Effector memory CD8-positive, alpha-beta T cell (primary cell): ENCODE measurements around the gene SLC35G6.
A peak's percentile ranks its signal among the peaks of the same experiment; 100 is the strongest.

Experiments
- ATAC-seq: fragments of 150-1000 bp; cut with Tn5 transposase; replicated peaks from 2 replicates; pipeline ENCODE4 v1.10.0; 2021; ENCODE audit warnings: mild to moderate bottlenecking, moderate library complexity
- DNase-seq, 3 experiments: peaks; one replicate each; pipeline ENCODE4 v3.0.0; 2021
- H3K27ac Mint-ChIP-seq, 2 donors: one replicate each; pipeline ENCODE4 v1.8.0; 2022; ENCODE audit warnings: mild to moderate bottlenecking in 2 of 2, mixed read lengths in 2 of 2, moderate library complexity in 2 of 2
- H3K27me3 Mint-ChIP-seq, 2 donors: one replicate each; pipeline ENCODE4 v1.8.0; 2022; ENCODE audit warnings: mixed read lengths in 2 of 2
- H3K36me3 Mint-ChIP-seq: one replicate; pipeline ENCODE4 v1.8.0; 2022; ENCODE audit warnings: mild to moderate bottlenecking, moderate library complexity, mixed read lengths; ENCODE audit not compliant: insufficient read depth
- H3K4me1 Mint-ChIP-seq, 2 donors: one replicate each; pipeline ENCODE4 v1.8.0; 2022; ENCODE audit warnings: low read depth in 2 of 2, mixed read lengths in 2 of 2
- H3K4me3 Mint-ChIP-seq, 2 donors: one replicate each; pipeline ENCODE4 v1.8.0; 2022; ENCODE audit warnings: mild to moderate bottlenecking in 2 of 2, mixed read lengths in 2 of 2, moderate library complexity in 2 of 2
- H3K9me3 Mint-ChIP-seq, 2 donors: one replicate each; pipeline ENCODE4 v1.8.0; 2022; ENCODE audit warnings: mixed read lengths in 2 of 2

Gene SLC35G6

DNA sequence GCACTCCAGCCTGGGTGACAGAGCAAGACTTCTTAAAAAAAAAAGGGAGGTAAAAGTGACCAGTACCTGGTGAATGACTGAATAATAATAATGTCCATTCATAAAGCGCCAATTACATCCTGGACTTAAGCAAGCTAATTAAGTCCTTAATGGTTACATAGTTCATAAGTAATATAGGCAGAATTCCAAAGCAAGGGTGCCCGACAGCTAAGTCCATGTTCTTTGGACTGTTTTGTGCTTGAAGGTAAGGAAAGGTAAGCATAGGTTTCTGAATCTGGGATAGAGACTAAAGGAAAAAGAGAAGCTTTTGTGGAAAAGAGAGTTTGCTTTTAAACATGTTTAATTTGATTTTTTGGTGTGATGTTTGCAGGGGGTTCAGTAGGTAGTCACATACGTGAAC is 12.7 kb downstream of the SLC35G6 start:
- H3K36me3 Mint-ChIP-seq: peaks cover 84% of the 10 kb centered on the region
- H3K4me1 Mint-ChIP-seq: peaks cover 36 to 56% of the 10 kb centered on the region in 2 donors
- no peak for DNase-seq
- H3K27ac Mint-ChIP-seq: peak overlapping the region in 1 of 2 donors; percentile 95
- no peaks in the 10 kb centered on the region for H3K27me3 Mint-ChIP-seq
- ATAC-seq: no peak
- no peaks in the 10 kb centered on the region for H3K9me3 Mint-ChIP-seq
- no peak overlapping the region for H3K4me3 Mint-ChIP-seq

DNA sequence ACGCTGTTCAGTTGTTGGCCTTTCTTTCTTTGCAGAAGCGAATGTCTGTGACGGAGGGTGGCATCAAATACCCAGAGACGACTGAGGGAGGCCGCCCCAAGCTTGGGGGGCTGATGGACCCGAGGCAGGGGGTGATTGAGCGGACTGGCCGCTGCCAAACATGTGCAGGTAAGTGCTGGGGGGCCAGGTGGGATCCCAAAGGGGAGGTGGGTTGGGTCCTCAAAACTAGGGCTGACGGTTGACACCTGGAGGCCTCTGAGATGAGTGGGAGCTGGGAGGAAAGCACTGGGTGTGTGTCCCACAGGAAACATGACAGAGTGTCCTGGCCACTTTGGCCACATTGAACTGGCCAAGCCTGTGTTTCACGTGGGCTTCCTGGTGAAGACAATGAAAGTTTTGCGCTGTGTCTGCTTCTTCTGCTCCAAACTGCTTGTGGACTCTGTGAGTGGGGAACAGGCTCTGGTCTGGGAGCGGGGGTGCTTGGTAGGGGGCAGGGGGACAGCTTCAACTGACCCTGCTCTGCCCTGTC is 14.7 kb downstream of the SLC35G6 start:
- peaks cover 91% of the 10 kb centered on the region for H3K36me3 Mint-ChIP-seq
- H3K27ac Mint-ChIP-seq: peak overlapping the region in 1 of 2 donors; percentile 95
- H3K9me3 Mint-ChIP-seq: no peaks in the 10 kb centered on the region
- H3K4me3 Mint-ChIP-seq: peak overlapping the region in 1 of 2 donors; percentile 53
- no peaks in the 10 kb centered on the region for H3K27me3 Mint-ChIP-seq
- DNase-seq (no peak), ATAC-seq (no peak)
- peaks cover 22 to 37% of the 10 kb centered on the region in 2 donors for H3K4me1 Mint-ChIP-seq

DNA sequence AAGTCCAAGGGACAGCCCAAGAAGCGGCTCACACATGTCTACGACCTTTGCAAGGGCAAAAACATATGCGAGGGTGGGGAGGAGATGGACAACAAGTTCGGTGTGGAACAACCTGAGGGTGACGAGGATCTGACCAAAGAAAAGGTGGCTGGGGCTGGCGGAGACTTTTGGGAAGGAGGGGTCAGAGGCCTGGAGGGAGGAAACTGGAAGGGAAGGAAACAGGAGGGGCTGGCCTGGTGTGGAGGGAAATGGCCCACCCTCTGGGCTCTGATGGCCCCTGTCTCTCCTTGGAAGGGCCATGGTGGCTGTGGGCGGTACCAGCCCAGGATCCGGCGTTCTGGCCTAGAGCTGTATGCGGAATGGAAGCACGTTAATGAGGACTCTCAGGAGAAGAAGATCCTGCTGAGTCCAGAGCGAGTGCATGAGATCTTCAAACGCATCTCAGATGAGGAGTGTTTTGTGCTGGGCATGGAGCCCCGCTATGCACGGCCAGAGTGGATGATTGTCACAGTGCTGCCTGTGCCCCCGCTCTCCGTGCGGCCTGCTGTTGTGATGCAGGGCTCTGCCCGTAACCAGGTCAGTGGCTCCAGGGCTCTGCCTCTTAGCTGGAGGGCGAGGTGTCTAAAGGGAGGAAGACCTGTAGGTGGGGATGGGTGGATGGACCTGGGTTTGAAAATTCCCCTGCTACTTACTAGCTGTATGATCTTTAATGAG is 15.4 kb downstream of the SLC35G6 start:
- DNase-seq (no peak), ATAC-seq (peak; percentile 14)
- Mint-ChIP-seq H3K9me3 (no peaks in the 10 kb centered on the region), H3K36me3 (peaks cover 91% of the 10 kb centered on the region), H3K4me3 (peak overlapping the region in 1 of 2 donors; percentile 53), H3K27me3 (no peaks in the 10 kb centered on the region), H3K4me1 (peaks cover 17 to 33% of the 10 kb centered on the region in 2 donors), H3K27ac (peak overlapping the region in 1 of 2 donors; percentile 95)

DNA sequence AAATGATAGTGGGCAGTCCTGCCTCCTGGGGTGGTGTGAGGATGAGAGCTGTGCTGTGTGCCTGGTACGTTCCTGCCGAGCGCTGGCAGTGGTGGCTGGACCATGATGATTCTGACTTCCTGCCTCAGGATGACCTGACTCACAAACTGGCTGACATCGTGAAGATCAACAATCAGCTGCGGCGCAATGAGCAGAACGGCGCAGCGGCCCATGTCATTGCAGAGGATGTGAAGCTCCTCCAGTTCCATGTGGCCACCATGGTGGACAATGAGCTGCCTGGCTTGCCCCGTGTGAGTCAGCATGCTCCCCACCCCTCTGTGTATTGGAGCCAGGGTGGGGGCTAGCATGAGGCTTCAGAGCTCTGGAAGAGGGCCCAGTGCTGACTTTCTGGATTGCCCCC is 16.0 kb downstream of the SLC35G6 start:
- H3K27me3 Mint-ChIP-seq: no peaks in the 10 kb centered on the region
- H3K4me1 Mint-ChIP-seq: peaks cover 15 to 27% of the 10 kb centered on the region in 2 donors
- H3K36me3 Mint-ChIP-seq: peaks cover 91% of the 10 kb centered on the region
- ATAC-seq (peak; percentile 5), DNase-seq (no peak)
- peak overlapping the region in 1 of 2 donors; percentile 53 for H3K4me3 Mint-ChIP-seq
- H3K9me3 Mint-ChIP-seq: no peaks in the 10 kb centered on the region
- peak overlapping the region in 1 of 2 donors; percentile 95 for H3K27ac Mint-ChIP-seq

DNA sequence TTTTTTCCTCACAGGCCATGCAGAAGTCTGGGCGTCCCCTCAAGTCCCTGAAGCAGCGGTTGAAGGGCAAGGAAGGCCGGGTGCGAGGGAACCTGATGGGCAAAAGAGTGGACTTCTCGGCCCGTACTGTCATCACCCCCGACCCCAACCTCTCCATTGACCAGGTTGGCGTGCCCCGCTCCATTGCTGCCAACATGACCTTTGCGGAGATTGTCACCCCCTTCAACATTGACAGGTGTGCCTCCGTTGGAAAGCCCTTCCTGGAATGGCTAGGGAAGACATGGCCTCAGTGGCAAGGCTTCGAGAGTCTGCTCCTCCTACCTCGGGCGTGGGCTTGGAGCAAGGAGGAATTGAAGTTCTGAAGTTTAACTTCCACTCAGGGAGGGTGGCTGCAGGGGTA is 16.4 kb downstream of the SLC35G6 start:
- Mint-ChIP-seq H3K9me3 (no peaks in the 10 kb centered on the region), H3K4me1 (peaks cover 15 to 27% of the 10 kb centered on the region in 2 donors), H3K36me3 (peaks cover 93% of the 10 kb centered on the region), H3K27me3 (no peaks in the 10 kb centered on the region), H3K27ac (peak overlapping the region in 1 of 2 donors; percentile 95), H3K4me3 (no peak overlapping the region)
- ATAC-seq (no peak), DNase-seq (no peak)

DNA sequence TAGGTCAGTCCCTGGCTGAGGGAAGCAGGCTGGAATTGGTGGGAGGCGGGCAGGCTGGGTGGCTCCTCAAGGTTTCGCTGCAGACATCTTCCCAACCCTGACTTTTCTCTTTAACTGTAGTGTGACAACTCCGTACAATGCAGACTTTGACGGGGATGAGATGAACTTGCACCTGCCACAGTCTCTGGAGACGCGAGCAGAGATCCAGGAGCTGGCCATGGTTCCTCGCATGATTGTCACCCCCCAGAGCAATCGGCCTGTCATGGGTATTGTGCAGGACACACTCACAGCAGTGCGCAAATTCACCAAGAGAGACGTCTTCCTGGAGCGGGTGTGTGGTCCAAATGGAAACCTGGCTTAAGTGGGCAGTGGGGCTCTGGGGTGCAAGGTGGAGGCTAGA is 17.9 kb downstream of the SLC35G6 start:
- H3K9me3 Mint-ChIP-seq: no peaks in the 10 kb centered on the region
- H3K27ac Mint-ChIP-seq: peak overlapping the region in 1 of 2 donors; percentile 49
- no peak for DNase-seq
- no peak for ATAC-seq
- no peaks in the 10 kb centered on the region for H3K27me3 Mint-ChIP-seq
- H3K36me3 Mint-ChIP-seq: peaks cover 99% of the 10 kb centered on the region
- H3K4me1 Mint-ChIP-seq: peaks cover 6 to 17% of the 10 kb centered on the region in 2 donors
- peak overlapping the region in 1 of 2 donors; percentile 36 for H3K4me3 Mint-ChIP-seq

DNA sequence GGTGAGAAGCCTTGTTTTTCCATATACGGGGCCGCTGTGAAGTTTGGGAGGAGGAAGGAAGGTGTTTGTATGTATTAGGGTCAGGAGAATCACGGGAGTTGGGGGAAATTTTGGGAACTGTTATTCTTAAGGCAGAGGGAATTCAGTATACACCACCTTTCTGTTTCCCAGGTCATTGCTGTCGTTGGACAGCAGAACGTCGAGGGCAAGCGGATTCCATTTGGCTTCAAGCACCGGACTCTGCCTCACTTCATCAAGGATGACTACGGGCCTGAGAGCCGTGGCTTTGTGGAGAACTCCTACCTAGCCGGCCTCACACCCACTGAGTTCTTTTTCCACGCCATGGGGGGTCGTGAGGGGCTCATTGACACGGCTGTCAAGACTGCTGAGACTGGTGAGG is 20.5 kb downstream of the SLC35G6 start:
- DNase-seq: no peak
- H3K27me3 Mint-ChIP-seq: no peaks in the 10 kb centered on the region

DNA sequence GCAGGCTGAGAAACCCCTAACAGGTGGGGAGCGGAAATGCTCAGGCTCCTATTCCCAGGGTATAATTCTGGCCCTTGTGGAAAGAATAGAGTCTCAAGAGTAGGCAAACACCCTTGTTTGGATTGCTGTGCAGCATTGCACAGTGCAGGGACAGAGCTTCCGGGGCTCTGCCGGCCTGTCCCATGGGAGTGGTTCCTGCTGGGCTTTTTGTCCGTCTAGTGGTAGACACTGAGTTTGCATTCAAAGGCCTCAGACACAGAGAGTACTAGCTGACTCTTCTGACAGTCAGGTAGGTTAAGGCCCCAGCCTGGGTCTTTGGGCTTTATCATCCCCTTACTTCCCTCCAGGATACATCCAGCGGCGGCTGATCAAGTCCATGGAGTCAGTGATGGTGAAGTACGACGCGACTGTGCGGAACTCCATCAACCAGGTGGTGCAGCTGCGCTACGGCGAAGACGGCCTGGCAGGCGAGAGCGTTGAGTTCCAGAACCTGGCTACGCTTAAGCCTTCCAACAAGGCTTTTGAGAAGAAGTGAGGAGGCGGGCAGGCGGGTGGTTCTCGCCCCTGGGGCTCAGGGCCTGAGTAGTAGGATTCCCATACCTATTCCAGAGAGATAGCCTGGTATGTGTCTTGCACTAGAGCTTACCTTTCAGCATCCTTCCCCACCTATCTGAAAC is 21.1 kb downstream of the SLC35G6 start:
- Mint-ChIP-seq H3K27ac (peak overlapping the region; percentile 41 to 65), H3K36me3 (peaks cover 100% of the 10 kb centered on the region), H3K4me3 (no peak overlapping the region), H3K27me3 (no peaks in the 10 kb centered on the region), H3K9me3 (no peaks in the 10 kb centered on the region), H3K4me1 (no peaks in the 10 kb centered on the region)
- ATAC-seq (peak; percentile 7), DNase-seq (no peak)

More for the DNA sequence above, 20.5 kb downstream of the SLC35G6 start:
- Mint-ChIP-seq H3K4me3 (no peak overlapping the region), H3K27ac (peak overlapping the region in 1 of 2 donors; percentile 27), H3K4me1 (peaks cover 0 to 2% of the 10 kb centered on the region in 2 donors), H3K36me3 (peaks cover 100% of the 10 kb centered on the region), H3K9me3 (no peaks in the 10 kb centered on the region)
- no peak for ATAC-seq

DNA sequence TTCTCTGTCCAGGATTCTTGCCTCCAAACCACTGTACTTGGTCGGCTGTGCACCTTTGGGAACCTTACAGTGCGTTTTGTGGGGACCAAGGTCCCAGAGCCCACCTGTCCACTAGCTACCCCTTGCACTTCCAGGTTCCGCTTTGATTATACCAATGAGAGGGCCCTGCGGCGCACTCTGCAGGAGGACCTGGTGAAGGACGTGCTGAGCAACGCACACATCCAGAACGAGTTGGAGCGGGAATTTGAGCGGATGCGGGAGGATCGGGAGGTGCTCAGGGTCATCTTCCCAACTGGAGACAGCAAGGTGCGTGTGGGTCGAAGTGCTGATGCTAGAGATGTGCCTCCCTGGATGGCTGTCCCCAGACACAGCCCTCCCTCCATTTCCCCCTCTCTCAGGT is 21.7 kb downstream of the SLC35G6 start:
- no peaks in the 10 kb centered on the region for H3K9me3 Mint-ChIP-seq
- ATAC-seq: peak; percentile 22

DNA sequence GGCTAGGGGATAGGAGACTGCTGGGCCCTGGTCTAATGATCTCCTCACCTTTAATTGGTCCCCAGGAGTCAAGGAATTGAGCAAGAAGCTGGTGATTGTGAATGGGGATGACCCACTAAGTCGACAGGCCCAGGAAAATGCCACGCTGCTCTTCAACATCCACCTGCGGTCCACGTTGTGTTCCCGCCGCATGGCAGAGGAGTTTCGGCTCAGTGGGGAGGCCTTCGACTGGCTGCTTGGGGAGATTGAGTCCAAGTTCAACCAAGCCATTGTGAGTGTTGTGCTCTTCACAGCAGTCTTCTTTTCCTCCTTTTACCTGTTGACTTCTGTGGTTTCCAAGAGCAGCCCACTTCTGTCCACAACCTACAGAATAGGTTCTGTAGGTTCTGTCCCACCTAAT is 22.3 kb downstream of the SLC35G6 start:
- H3K27ac Mint-ChIP-seq: peak overlapping the region; percentile 14 to 65
- H3K36me3 Mint-ChIP-seq: peaks cover 100% of the 10 kb centered on the region
- no peaks in the 10 kb centered on the region for H3K4me1 Mint-ChIP-seq
- no peak overlapping the region for H3K4me3 Mint-ChIP-seq
- no peaks in the 10 kb centered on the region for H3K9me3 Mint-ChIP-seq
- ATAC-seq (no peak), DNase-seq (no peak)
- H3K27me3 Mint-ChIP-seq: no peaks in the 10 kb centered on the region

More for the DNA sequence above, 21.7 kb downstream of the SLC35G6 start:
- H3K4me3 Mint-ChIP-seq: no peak overlapping the region
- no peaks in the 10 kb centered on the region for H3K4me1 Mint-ChIP-seq
- peaks cover 100% of the 10 kb centered on the region for H3K36me3 Mint-ChIP-seq
- no peaks in the 10 kb centered on the region for H3K27me3 Mint-ChIP-seq
- H3K27ac Mint-ChIP-seq: peak overlapping the region; percentile 14 to 65
- no peak for DNase-seq

DNA sequence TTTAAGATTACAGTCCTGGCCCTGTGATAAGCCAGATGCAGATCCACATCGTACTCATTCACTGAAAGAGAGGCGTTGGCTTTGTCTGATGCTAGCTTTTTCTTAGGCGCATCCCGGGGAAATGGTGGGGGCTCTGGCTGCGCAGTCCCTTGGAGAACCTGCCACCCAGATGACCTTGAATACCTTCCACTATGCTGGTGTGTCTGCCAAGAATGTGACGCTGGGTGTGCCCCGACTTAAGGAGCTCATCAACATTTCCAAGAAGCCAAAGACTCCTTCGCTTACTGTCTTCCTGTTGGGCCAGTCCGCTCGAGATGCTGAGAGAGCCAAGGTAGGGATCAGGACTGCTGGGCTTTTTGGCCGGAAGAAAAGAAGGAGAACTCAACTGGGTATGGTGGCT is 26.9 kb downstream of the SLC35G6 start:
- Mint-ChIP-seq H3K4me3 (peak overlapping the region in 1 of 2 donors; percentile 53), H3K27ac (peak overlapping the region in 1 of 2 donors; percentile 87), H3K27me3 (no peaks in the 10 kb centered on the region), H3K36me3 (peaks cover 100% of the 10 kb centered on the region), H3K4me1 (no peaks in the 10 kb centered on the region), H3K9me3 (no peaks in the 10 kb centered on the region)
- ATAC-seq (no peak), DNase-seq (no peak)

DNA sequence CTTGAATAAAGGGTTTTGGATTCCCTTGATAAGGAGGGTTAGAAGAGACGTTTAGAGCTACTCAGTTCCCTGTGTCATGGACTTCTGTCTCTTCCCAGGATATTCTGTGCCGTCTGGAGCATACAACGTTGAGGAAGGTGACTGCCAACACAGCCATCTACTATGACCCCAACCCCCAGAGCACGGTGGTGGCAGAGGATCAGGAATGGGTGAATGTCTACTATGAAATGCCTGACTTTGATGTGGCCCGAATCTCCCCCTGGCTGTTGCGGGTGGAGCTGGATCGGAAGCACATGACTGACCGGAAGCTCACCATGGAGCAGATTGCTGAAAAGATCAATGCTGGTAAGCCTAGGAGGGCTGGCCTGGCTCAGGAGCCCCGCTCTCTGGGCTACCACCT is 27.6 kb downstream of the SLC35G6 start:
- no peaks in the 10 kb centered on the region for H3K9me3 Mint-ChIP-seq
- no peak overlapping the region for H3K4me3 Mint-ChIP-seq
- H3K27me3 Mint-ChIP-seq: no peaks in the 10 kb centered on the region
- ATAC-seq: no peak
- no peaks in the 10 kb centered on the region for H3K4me1 Mint-ChIP-seq
- peaks cover 100% of the 10 kb centered on the region for H3K36me3 Mint-ChIP-seq
- DNase-seq: no peak
- peak overlapping the region in 1 of 2 donors; percentile 87 for H3K27ac Mint-ChIP-seq

DNA sequence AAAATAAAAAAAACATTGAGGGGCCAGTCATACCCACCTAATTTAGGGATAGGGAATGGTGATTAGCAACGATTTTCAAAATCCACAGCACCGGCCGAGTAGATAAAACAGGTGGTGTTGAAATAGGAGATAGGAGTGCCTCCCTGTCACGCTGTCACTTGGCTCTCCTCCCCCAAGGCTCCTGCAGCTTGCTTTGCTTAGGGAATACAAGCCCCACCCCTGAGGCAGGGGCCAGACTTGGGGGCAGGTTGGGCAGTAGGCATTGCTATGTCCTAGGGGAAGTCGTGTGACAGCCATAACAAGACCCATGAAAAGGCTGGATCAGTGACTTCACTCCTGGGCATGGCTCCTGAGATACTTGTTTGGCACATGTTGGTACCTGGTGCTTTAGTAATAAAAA is 28.7 kb downstream of the SLC35G6 start:
- no peaks in the 10 kb centered on the region for H3K4me1 Mint-ChIP-seq
- H3K27ac Mint-ChIP-seq: peak overlapping the region; percentile 63 to 92

More for the DNA sequence above, 28.7 kb downstream of the SLC35G6 start:
- Mint-ChIP-seq H3K36me3 (peaks cover 98% of the 10 kb centered on the region), H3K4me3 (no peak overlapping the region), H3K27me3 (no peaks in the 10 kb centered on the region), H3K9me3 (no peaks in the 10 kb centered on the region)
- DNase-seq (no peak), ATAC-seq (no peak)
